OCI-LY3 (cell line): ENCODE measurements around the gene TCP10L.

Experiments
- H2AFZ ChIP-seq: fragments of 200-600, 300-600 bp; shearing (Covaris generic); 2 replicates; pipeline ENCODE4 v1.6.0; 2014; ENCODE audit warnings: antibody characterized with exemption, low read depth, low read length
- H3K27ac ChIP-seq: fragments of 200-600, 300-600 bp; sonication (generic); 2 replicates; pipeline ENCODE4 v1.5.1; 2014; ENCODE audit warnings: mild to moderate bottlenecking, low read length, moderate library complexity, mixed read lengths
- H3K27me3 ChIP-seq: fragments of 200-600, 300-600 bp; sonication (generic); 2 replicates; pipeline ENCODE4 v1.6.1; 2014; ENCODE audit warnings: low read depth, low read length, mixed read lengths
- H3K36me3 ChIP-seq: fragments of 200-600, 300-600 bp; sonication (generic); replicated peaks from 2 replicates; pipeline ENCODE3; 2014; ENCODE audit warnings: low read depth, low read length, mixed read lengths
- H3K4me1 ChIP-seq: fragments of 300-600, 200-600 bp; sonication (generic); 2 replicates; pipeline ENCODE4 v1.6.1; 2014; ENCODE audit warnings: low read length, mixed read lengths
- H3K4me2 ChIP-seq: fragments of 200-600, 300-600 bp; sonication (generic); 2 replicates; pipeline ENCODE4 v1.6.1; 2014; ENCODE audit warnings: low read length, mixed read lengths
- H3K4me3 ChIP-seq: fragments of 300-600, 200-600 bp; sonication (generic); 2 replicates; pipeline ENCODE4 v1.5.1; 2014; ENCODE audit warnings: antibody characterized with exemption, mild to moderate bottlenecking, low read length, moderate library complexity
- H3K79me2 ChIP-seq: fragments of 300-600, 200-600 bp; shearing (Covaris generic); 2 replicates; pipeline ENCODE4 v1.6.1; 2014; ENCODE audit warnings: mild to moderate bottlenecking, low read length, mixed read lengths
- H3K9ac ChIP-seq: fragments of 300-600, 200-600 bp; shearing (Covaris generic); 2 replicates; pipeline ENCODE4 v1.6.0; 2014; ENCODE audit warnings: mild to moderate bottlenecking, low read length, moderate library complexity
- H3K9me3 ChIP-seq: fragments of 200-600, 300-600 bp; shearing (Covaris generic); 2 replicates; pipeline ENCODE4 v1.6.1; 2014; ENCODE audit warnings: low read length, mixed read lengths; ENCODE audit not compliant: insufficient read depth
- H4K20me1 ChIP-seq: fragments of 200-600, 300-600 bp; sonication (generic); 2 replicates; pipeline ENCODE4 v1.6.1; 2016; ENCODE audit warnings: low read length, mixed read lengths; ENCODE audit not compliant: insufficient read depth
- EZH2phosphoT487 ChIP-seq: fragments of 200-600 bp; shearing (Covaris generic); IDR thresholded peaks from 2 replicates; pipeline ENCODE4 v1.6.1; 2018; ENCODE audit warnings: antibody characterized with exemption, mixed run types, low read depth
- TF ChIP-seq, protein P1 (sequence below): fragments of 200-600, 300-600 bp; sonication (generic); IDR thresholded peaks from 2 replicates; pipeline ENCODE4 v1.5.1; 2014; ENCODE audit warnings: antibody characterized with exemption, low read length, low read depth

TCP10L gene

DNA sequence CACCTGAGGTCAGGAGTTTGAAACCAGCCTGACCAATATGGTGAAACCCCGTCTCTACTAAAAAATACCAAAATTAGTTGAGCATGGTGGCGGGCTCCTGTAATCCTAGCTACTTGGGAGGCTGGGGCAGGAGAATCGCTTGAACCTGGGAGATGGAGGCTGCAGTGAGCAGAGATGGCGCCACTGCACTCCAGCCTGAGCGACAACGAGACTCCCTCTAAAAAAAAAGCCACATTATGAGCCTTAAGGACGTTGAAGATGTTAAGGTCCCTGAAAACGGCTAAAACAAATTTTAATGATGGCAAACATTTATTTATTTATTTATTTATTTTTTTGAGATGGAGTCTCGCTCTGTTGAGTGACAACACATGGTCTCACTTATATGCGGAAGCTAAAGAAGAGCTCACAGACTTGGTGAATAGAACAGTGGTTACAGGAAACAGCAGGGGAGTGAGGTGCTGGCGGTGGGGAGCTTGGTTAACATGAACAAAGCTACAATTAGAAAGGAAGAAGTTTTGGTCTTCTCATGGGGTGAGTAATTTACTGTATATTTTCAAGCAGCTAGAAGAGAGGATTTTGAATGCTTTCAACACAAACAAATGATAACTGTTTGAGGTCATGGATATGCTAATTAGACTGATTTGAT lies 47.1 kb downstream of the TCP10L start:
- Histone ChIP-seq H3K9ac (no peak overlapping the region), H2AFZ (no peak overlapping the region), H4K20me1 (no peaks in the 10 kb centered on the region), H3K4me1 (no peaks in the 10 kb centered on the region), H3K36me3 (no peaks in the 10 kb centered on the region), H3K4me3 (no peak overlapping the region), H3K27me3 (no peaks in the 10 kb centered on the region), H3K4me2 (no peak overlapping the region), H3K79me2 (no peaks in the 10 kb centered on the region), H3K27ac (no peak overlapping the region), H3K9me3 (no peaks in the 10 kb centered on the region)
- TF ChIP-seq EZH2phosphoT487: no peak
- TF ChIP-seq, protein P1, sequence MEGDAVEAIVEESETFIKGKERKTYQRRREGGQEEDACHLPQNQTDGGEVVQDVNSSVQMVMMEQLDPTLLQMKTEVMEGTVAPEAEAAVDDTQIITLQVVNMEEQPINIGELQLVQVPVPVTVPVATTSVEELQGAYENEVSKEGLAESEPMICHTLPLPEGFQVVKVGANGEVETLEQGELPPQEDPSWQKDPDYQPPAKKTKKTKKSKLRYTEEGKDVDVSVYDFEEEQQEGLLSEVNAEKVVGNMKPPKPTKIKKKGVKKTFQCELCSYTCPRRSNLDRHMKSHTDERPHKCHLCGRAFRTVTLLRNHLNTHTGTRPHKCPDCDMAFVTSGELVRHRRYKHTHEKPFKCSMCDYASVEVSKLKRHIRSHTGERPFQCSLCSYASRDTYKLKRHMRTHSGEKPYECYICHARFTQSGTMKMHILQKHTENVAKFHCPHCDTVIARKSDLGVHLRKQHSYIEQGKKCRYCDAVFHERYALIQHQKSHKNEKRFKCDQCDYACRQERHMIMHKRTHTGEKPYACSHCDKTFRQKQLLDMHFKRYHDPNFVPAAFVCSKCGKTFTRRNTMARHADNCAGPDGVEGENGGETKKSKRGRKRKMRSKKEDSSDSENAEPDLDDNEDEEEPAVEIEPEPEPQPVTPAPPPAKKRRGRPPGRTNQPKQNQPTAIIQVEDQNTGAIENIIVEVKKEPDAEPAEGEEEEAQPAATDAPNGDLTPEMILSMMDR: no peak

GRCh38 chr21:32537569-32537881 lies 47.8 kb downstream of the TCP10L start:
- Histone ChIP-seq H3K79me2 (no peaks in the 10 kb centered on the region), H3K9ac (no peak overlapping the region), H2AFZ (no peak overlapping the region), H3K27me3 (no peaks in the 10 kb centered on the region), H3K36me3 (no peaks in the 10 kb centered on the region), H3K9me3 (no peaks in the 10 kb centered on the region), H3K27ac (no peak overlapping the region), H3K4me1 (no peaks in the 10 kb centered on the region), H4K20me1 (no peaks in the 10 kb centered on the region), H3K4me3 (no peak overlapping the region), H3K4me2 (no peak overlapping the region)
- TF ChIP-seq EZH2phosphoT487: no peak

DNA sequence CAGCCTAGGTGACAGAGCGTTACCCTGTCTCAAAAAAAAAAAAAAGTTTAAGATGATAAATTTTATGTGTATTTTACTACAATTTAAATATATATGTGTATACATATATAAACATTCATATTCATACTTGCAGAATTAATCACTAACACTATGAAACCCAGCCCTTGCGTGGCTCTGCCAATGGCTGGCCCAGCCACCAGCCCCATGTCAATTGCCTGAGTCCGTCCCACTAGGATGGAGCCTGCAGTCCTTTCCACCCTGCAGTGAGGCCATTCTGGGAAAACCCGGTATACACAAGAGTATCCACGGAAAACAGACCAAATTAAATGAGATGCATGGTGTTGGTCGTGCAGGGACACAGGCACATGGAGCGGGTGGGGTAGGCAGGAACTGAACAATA lies 49.7 kb downstream of the TCP10L start:
- Histone ChIP-seq H3K9ac (no peak overlapping the region), H3K9me3 (no peaks in the 10 kb centered on the region), H3K79me2 (no peaks in the 10 kb centered on the region), H4K20me1 (no peaks in the 10 kb centered on the region), H3K4me2 (no peak overlapping the region), H3K27ac (no peak overlapping the region), H3K4me1 (no peaks in the 10 kb centered on the region), H3K27me3 (no peaks in the 10 kb centered on the region), H2AFZ (no peak overlapping the region), H3K4me3 (no peak overlapping the region), H3K36me3 (no peaks in the 10 kb centered on the region)
- TF ChIP-seq, protein P1: no peak
- TF ChIP-seq EZH2phosphoT487: no peak

DNA sequence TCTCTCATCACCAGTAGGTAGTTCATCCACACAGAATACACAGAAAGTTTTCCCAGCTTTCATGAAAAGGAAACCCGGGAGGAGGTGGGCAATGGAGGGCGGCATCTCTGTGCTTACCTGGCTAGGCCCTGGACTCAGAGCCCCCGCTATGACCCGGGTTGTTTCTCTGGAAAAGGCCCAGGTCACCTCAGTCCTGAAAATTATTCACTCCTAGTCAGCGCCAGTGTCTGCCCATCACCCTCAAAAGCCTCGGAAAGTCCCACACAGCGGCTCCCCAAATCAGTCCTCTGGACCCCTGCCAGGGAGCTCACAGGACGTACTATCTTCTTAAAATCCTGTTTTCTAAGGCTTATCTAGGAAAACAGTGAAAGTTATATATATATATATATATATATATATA lies 51.2 kb downstream of the TCP10L start:
- Histone ChIP-seq H3K9me3 (no peaks in the 10 kb centered on the region), H3K36me3 (no peaks in the 10 kb centered on the region), H3K4me3 (no peak overlapping the region), H3K4me2 (no peak overlapping the region), H4K20me1 (no peaks in the 10 kb centered on the region), H3K27ac (no peak overlapping the region), H3K4me1 (no peaks in the 10 kb centered on the region), H3K9ac (no peak overlapping the region), H3K79me2 (no peaks in the 10 kb centered on the region), H3K27me3 (no peaks in the 10 kb centered on the region), H2AFZ (no peak overlapping the region)
- TF ChIP-seq, protein P1: no peak
- no peak for TF ChIP-seq EZH2phosphoT487
